ENCODE data around the gene CD46.

The CD46 gene

GRCh38 chr1:207830788-207831187 is 78.9 kb downstream of the CD46 start:
- TF ChIP-seq, protein P1, sequence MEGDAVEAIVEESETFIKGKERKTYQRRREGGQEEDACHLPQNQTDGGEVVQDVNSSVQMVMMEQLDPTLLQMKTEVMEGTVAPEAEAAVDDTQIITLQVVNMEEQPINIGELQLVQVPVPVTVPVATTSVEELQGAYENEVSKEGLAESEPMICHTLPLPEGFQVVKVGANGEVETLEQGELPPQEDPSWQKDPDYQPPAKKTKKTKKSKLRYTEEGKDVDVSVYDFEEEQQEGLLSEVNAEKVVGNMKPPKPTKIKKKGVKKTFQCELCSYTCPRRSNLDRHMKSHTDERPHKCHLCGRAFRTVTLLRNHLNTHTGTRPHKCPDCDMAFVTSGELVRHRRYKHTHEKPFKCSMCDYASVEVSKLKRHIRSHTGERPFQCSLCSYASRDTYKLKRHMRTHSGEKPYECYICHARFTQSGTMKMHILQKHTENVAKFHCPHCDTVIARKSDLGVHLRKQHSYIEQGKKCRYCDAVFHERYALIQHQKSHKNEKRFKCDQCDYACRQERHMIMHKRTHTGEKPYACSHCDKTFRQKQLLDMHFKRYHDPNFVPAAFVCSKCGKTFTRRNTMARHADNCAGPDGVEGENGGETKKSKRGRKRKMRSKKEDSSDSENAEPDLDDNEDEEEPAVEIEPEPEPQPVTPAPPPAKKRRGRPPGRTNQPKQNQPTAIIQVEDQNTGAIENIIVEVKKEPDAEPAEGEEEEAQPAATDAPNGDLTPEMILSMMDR (conservative IDR thresholded peaks at IDR 0.05) = no peak
- no peak overlapping the region for H3K27ac ChIP-seq

- no peak overlapping the region for H3K27ac ChIP-seq
- TF ChIP-seq, protein P1 (conservative IDR thresholded peaks at IDR 0.05) = no peak
These were observed 79.9 kb downstream of the CD46 start for GRCh38 chr1:207831517-207832327.

DNA sequence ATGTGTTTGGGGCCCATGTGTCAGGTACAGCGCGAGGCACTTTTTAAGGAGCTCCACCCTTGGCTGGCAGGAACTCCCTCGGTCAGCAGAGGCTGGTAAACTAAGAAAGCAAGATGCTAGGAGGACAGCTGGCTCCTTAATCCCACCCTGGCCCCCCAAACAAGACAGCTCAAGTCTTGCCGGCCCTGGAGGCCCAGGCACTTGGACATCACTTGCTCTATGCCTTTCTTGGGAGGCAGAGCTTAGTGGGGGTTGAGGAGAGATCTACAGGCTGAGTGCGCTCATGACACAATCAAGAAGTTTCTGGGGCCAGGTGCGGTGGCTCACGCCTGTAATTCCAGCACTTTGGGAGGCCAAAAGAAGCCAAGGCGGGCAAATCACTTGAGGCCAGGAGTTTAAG is 80.9 kb downstream of the CD46 start:
- H3K27ac ChIP-seq = no peak overlapping the region
- TF ChIP-seq, protein P1 (conservative IDR thresholded peaks at IDR 0.05) = no peak

- TF ChIP-seq, protein P1 (conservative IDR thresholded peaks at IDR 0.05) = no peak
- no peak overlapping the region for H3K27ac ChIP-seq
These were observed 81.5 kb downstream of the CD46 start for GRCh38 chr1:207833381-207833780.

DNA sequence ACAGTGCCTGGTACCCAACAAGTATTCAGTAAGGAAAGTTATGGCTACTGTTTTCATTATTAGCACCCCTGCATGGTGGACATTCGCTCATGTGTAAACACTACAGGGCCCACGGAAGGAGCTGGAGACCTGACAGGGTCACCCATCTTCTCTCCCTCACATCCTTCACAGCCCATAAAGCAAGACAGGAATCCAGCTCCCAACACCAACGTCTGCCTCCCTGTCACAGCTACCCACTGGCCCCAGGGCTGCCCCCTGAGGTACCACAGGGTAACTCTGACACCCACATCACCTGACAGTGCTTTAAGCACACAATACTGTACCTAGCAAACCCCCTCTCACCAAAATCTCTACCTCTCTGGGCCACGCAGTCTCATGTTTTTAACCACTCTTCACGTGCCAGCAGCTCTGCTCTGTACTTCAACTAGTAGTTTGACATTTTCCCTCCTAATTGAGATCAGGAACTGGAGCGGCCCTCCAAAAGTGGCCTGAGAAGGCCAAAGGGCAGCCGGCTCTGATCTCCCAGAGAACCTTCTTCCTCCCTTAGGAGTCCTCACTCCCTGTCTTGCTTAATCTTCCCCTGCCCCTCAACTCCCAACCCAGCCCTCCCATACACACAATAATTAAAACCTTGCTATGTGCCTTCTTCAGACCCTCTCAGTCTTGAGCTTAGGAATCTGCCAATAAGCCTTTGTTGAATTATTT is 82.3 kb downstream of the CD46 start:
- H3K27ac ChIP-seq = no peak overlapping the region
- TF ChIP-seq, protein P1 (conservative IDR thresholded peaks at IDR 0.05) = no peak

DNA sequence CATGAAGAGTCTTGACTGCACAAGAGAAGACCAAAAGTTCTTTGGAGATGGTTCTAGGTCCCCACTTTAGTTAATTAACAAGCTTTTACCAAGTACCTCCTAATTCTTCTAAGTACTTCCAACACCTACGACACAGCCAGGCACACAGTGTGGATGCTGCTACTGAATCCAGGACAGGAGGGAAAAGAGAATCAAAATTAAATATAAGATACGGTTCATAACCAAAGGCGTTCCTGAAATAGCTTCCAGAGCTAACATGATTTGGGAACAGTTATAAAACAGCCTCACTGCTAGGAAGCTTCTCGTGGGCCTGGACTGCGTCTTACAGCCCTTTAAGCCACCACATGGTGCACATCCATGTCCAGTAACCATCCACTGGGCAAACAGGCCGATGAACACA is 84.1 kb downstream of the CD46 start:
- TF ChIP-seq, protein P1 (conservative IDR thresholded peaks at IDR 0.05) = no peak

DNA sequence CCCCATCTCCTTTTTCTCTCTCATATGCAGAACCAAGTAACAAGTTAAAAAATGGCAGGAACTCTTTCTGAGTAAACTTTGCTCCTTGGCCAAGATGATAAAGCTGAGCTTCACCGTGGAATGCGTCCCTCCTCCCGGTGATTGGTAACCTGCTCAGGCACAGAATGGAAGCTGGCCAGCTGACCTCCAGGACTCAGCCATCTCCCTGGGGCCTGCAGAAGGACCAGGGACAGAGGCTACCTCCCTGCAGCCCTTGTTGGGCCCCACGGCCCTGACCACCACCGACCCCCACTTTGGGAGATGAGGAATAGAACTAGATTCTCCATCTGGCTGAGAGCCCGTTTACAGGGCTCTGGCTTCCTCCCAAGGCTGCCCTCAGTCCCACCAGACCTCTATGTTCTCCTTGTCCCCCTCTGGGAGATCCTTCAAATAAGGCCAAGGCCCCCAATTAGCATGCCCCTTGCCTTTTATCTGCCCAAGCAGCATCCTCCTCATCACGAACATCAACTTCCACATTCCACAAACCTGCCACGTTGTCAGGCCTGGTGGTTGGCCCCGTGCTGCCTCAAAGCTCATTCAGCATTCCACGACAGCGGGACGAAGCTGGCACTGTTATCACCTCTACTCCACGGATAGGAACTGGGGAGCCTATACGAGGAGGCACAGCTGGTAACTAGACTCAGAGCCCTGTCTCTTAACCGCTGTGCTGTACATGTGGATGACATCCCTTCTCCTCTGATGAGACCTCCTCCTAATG is 84.9 kb downstream of the CD46 start:
- H3K27ac ChIP-seq = no peak overlapping the region
- TF ChIP-seq, protein P1 (conservative IDR thresholded peaks at IDR 0.05) = no peak

More for the DNA sequence above, 84.1 kb downstream of the CD46 start:
- no peak overlapping the region for H3K27ac ChIP-seq

All from VCaP (cell line).